NT2/D1 (cell line): ENCODE measurements around the gene HCN1.

Experiments
- DNase-seq: peaks from one replicate; pipeline ENCODE4 v3.0.0-alpha.2; 2011; ENCODE audit warnings: low read depth, low spot score
- H3K27me3 ChIP-seq: 2 replicates; pipeline ENCODE4 v1.6.0; 2011; ENCODE audit warnings: mild to moderate bottlenecking; ENCODE audit not compliant: insufficient read length, insufficient read depth
- H3K36me3 ChIP-seq: 2 replicates; pipeline ENCODE4 v1.6.1; 2011; ENCODE audit warnings: mild to moderate bottlenecking, low read length, mixed read lengths; ENCODE audit not compliant: insufficient read depth, insufficient read length
- H3K4me1 ChIP-seq: 2 replicates; pipeline ENCODE4 v1.5.1; 2011; ENCODE audit not compliant: insufficient read depth, insufficient read length
- H3K4me3 ChIP-seq: 2 replicates; pipeline ENCODE4 v1.5.1; 2011; ENCODE audit warnings: low read depth; ENCODE audit not compliant: insufficient read length
- H3K9ac ChIP-seq: 2 replicates; pipeline ENCODE4 v1.6.0; 2011; ENCODE audit warnings: low read depth; ENCODE audit not compliant: insufficient read length
- H3K9me3 ChIP-seq: 2 replicates; pipeline ENCODE4 v1.5.1; 2011; ENCODE audit warnings: mild to moderate bottlenecking, low read length; ENCODE audit not compliant: insufficient read depth
- SUZ12 ChIP-seq: IDR thresholded peaks from 2 replicates; pipeline ENCODE4 v1.6.1; 2011; ENCODE audit not compliant: insufficient read length, insufficient read depth; ENCODE audit errors: extremely low read depth
- YY1 ChIP-seq: IDR thresholded peaks from 2 replicates; pipeline ENCODE4 v1.6.1; 2011; ENCODE audit not compliant: insufficient read length, insufficient read depth
- ZNF274 ChIP-seq: IDR thresholded peaks from 2 replicates; pipeline ENCODE4 v1.6.1; 2011; ENCODE audit warnings: mild to moderate bottlenecking, low read depth, low read length

The HCN1 gene

GRCh38 chr5:45694255-45694814 lies 1.8 kb downstream of the HCN1 start:
- TF ChIP-seq ZNF274 (no peak), SUZ12 (no peak), YY1 (no peak)
- DNase-seq: no peak
- Histone ChIP-seq H3K27me3 (peaks cover 3% of the 10 kb centered on the region), H3K36me3 (no peaks in the 10 kb centered on the region), H3K9me3 (no peaks in the 10 kb centered on the region), H3K4me3 (peak overlapping the region; percentile 52), H3K4me1 (no peaks in the 10 kb centered on the region), H3K9ac (no peak overlapping the region)

GRCh38 chr5:45692481-45692880 lies 3.7 kb downstream of the HCN1 start:
- Histone ChIP-seq H3K9ac (no peak overlapping the region), H3K4me1 (no peaks in the 10 kb centered on the region), H3K9me3 (no peaks in the 10 kb centered on the region), H3K27me3 (peaks cover 3% of the 10 kb centered on the region), H3K4me3 (no peak overlapping the region), H3K36me3 (no peaks in the 10 kb centered on the region)
- TF ChIP-seq YY1 (no peak), SUZ12 (no peak), ZNF274 (no peak)
- DNase-seq: no peak

- H3K27me3 ChIP-seq: no peaks in the 10 kb centered on the region
- H3K9me3 ChIP-seq: no peaks in the 10 kb centered on the region
- no peak for TF ChIP-seq YY1
- no peak for TF ChIP-seq ZNF274
- H3K4me1 ChIP-seq: no peaks in the 10 kb centered on the region
- no peaks in the 10 kb centered on the region for H3K36me3 ChIP-seq
- no peak overlapping the region for H3K9ac ChIP-seq
- no peak overlapping the region for H3K4me3 ChIP-seq
- no peak for DNase-seq
Measured at GRCh38 chr5:45691656-45692055, 4.5 kb downstream of the HCN1 start.

GRCh38 chr5:45687701-45688100 lies 8.5 kb downstream of the HCN1 start:
- no peak overlapping the region for H3K4me3 ChIP-seq
- no peak for DNase-seq

DNA sequence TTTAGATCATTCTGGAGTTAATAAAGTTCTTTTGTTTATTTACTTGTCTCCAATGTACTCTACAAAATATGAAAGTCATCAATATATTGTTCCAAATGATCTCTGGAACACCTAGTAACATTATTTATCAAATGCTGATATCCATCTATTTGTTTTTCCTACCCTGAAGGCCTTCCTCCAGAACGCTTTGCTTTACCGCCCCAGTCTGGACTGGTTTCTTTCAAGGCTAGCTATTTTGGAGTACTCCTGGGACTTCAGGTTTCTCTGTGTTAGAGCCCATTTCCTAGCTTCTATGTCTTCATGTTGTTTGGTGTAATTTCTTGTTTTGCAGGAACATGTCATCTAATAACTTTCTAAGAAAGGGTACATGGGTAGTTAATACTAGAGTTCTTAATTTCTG lies 9.6 kb downstream of the HCN1 start:
- Histone ChIP-seq H3K27me3 (no peaks in the 10 kb centered on the region), H3K4me1 (no peaks in the 10 kb centered on the region)
- TF ChIP-seq ZNF274 (no peak), YY1 (no peak), SUZ12 (no peak)

More at GRCh38 chr5:45687701-45688100, 8.5 kb downstream of the HCN1 start:
- H3K36me3 ChIP-seq: no peaks in the 10 kb centered on the region
- no peak for TF ChIP-seq YY1
- TF ChIP-seq SUZ12: no peak
- TF ChIP-seq ZNF274: no peak
- no peaks in the 10 kb centered on the region for H3K27me3 ChIP-seq
- no peak overlapping the region for H3K9ac ChIP-seq
- no peaks in the 10 kb centered on the region for H3K9me3 ChIP-seq
- no peaks in the 10 kb centered on the region for H3K4me1 ChIP-seq

GRCh38 chr5:45684118-45684517 lies 12.1 kb downstream of the HCN1 start:
- H3K9me3 ChIP-seq: no peaks in the 10 kb centered on the region
- H3K27me3 ChIP-seq: no peaks in the 10 kb centered on the region
- no peak for DNase-seq
- no peaks in the 10 kb centered on the region for H3K4me1 ChIP-seq
- no peak overlapping the region for H3K9ac ChIP-seq
- H3K4me3 ChIP-seq: no peak overlapping the region
- H3K36me3 ChIP-seq: no peaks in the 10 kb centered on the region
- TF ChIP-seq SUZ12 (no peak), YY1 (no peak), ZNF274 (no peak)

More for the DNA sequence above, 9.6 kb downstream of the HCN1 start:
- Histone ChIP-seq H3K9ac (no peak overlapping the region), H3K9me3 (no peaks in the 10 kb centered on the region), H3K4me3 (no peak overlapping the region), H3K36me3 (no peaks in the 10 kb centered on the region)
- DNase-seq: no peak

GRCh38 chr5:45680950-45681349 lies 15.2 kb downstream of the HCN1 start:
- Histone ChIP-seq H3K36me3 (no peaks in the 10 kb centered on the region), H3K9ac (no peak overlapping the region), H3K27me3 (no peaks in the 10 kb centered on the region), H3K4me3 (no peak overlapping the region), H3K4me1 (no peaks in the 10 kb centered on the region), H3K9me3 (no peaks in the 10 kb centered on the region)
- no peak for TF ChIP-seq SUZ12
- TF ChIP-seq ZNF274: no peak
- TF ChIP-seq YY1: no peak
- DNase-seq: no peak
